ENCODE data around the gene ZNF33A. TPM values are rescaled to one million over a fixed set of nuclear protein-coding genes. Genes with fewer than 3 reads are reported as not detected.

ZNF33A gene
- total and polyA plus RNA-seq, 2 experiments from 2014 or later = 20.3 to 32.6 TPM

- H3F3A ChIP-seq (replicated peaks; ENCODE audit: low read depth) = no peaks in the 10 kb centered on the region
- peaks cover 60% of the 10 kb centered on the region for H3K36me3 Mint-ChIP-seq (ENCODE audit: low read depth)
- no peak overlapping the region for H3K4me2 ChIP-seq
- ATAC-seq (no peak), DNase-seq (ENCODE audit: low spot score) (no peak)
- no peaks in the 10 kb centered on the region for H3K4me1 ChIP-seq (ENCODE audit: insufficient read depth)
- H3K4me3 Mint-ChIP-seq = no peak overlapping the region
- no peaks in the 10 kb centered on the region for H3K9me3 Mint-ChIP-seq
- H3K79me2 ChIP-seq (replicated peaks; ENCODE audit: insufficient read depth) = no peaks in the 10 kb centered on the region
- peaks cover 7% of the 10 kb centered on the region; the same call in 1 of the 2 replicates for H3K36me3 ChIP-seq (ENCODE audit: insufficient read depth)
- TF ChIP-seq ETS1 (IDR thresholded peaks at IDR 0.05) (no peak), CTCF (conservative IDR thresholded peaks at IDR 0.05; ENCODE audit: low read depth in 2 of 2) (no peak), CREB1 (CRISPR knock-in tag; IDR thresholded peaks at IDR 0.05; ENCODE audit: low read depth) (no peak), JUNB (IDR thresholded peaks at IDR 0.05; ENCODE audit: unreplicated experiment) (no peak), EZH2phosphoT487 (IDR thresholded peaks at IDR 0.05; ENCODE audit: unreplicated experiment) (no peak), ZNF114 (CRISPR knock-in tag; IDR thresholded peaks at IDR 0.05) (no peak), REST (IDR thresholded peaks at IDR 0.05; ENCODE audit: unreplicated experiment) (no peak), ZNF331 (CRISPR knock-in tag; IDR thresholded peaks at IDR 0.05; ENCODE audit: low read depth) (no peak), NANOG (IDR thresholded peaks at IDR 0.05; ENCODE audit: borderline replicate concordance) (no peak), POLR2AphosphoS5 (IDR thresholded peaks at IDR 0.05; ENCODE audit: low read depth) (no peak), EZH2 (IDR thresholded peaks at IDR 0.05; ENCODE audit: low read depth, unreplicated experiment) (no peak), STAT1 (IDR thresholded peaks at IDR 0.05; ENCODE audit: unreplicated experiment) (no peak), ZNF462 (CRISPR knock-in tag; IDR thresholded peaks at IDR 0.05) (no peak)
- no peak overlapping the region for H2AFZ ChIP-seq
- no peak overlapping the region for H3K4me3 ChIP-seq
- H3K9me2 ChIP-seq (ENCODE audit: insufficient read depth) = no peaks in the 10 kb centered on the region
- H3K27ac Mint-ChIP-seq = no peak overlapping the region
- no peak overlapping the region for H3K27ac ChIP-seq (ENCODE audit: low read depth)
- no peaks in the 10 kb centered on the region for H3K27me3 ChIP-seq (ENCODE audit: insufficient read depth)
- no peaks in the 10 kb centered on the region for H3K27me3 Mint-ChIP-seq (ENCODE audit: insufficient read depth, low read depth, poor library complexity)
- no peaks in the 10 kb centered on the region for H3K4me1 Mint-ChIP-seq
- H4K20me1 ChIP-seq (replicated peaks; ENCODE audit: insufficient read depth) = no peaks in the 10 kb centered on the region
These were observed 17.5 kb downstream of the ZNF33A start for GRCh38 chr10:38027986-38028385.
